Thoracic aorta (tissue), 2 donors: ENCODE data around the gene CYP2C19. TPM values are rescaled to one million over a fixed set of nuclear protein-coding genes. Genes with fewer than 3 reads are reported as not detected.

Experiments
- ATAC-seq: fragments of 150-250 bp; one replicate; pipeline ENCODE4 v1.8.0; 2017; ENCODE audit warnings: low read depth; ENCODE audit not compliant: insufficient number of reproducible peaks, low FRiP score
- DNase-seq: peaks from one replicate; pipeline ENCODE4 v3.0.0-alpha.2; 2020; ENCODE audit warnings: low spot score
- H3K27ac ChIP-seq, 2 donors: fragments of 200-600 bp; sonication (generic); 1 replicate in 1 of 2; 2 replicates in 1 of 2; pipeline ENCODE4 v1.5.1; 2016; ENCODE audit warnings: mild to moderate bottlenecking in 2 of 2, moderate library complexity in 2 of 2
- H3K27me3 ChIP-seq: fragments of 200-600 bp; sonication (generic); replicated peaks from 2 replicates; pipeline ENCODE4 v1.6.0; 2016; ENCODE audit warnings: mild to moderate bottlenecking; ENCODE audit not compliant: insufficient read depth
- H3K36me3 ChIP-seq: fragments of 200-600 bp; sonication (generic); one replicate; pipeline ENCODE4 v1.5.1; 2016
- H3K4me1 ChIP-seq, 2 donors: fragments of 200-600 bp; sonication (generic); 1 replicate in 1 of 2; 2 replicates in 1 of 2; pipeline versions ENCODE4 v1.5.1 to v1.6.0; 2016; ENCODE audit warnings: low read depth in 2 of 2, mild to moderate bottlenecking in 1 of 2; ENCODE audit not compliant: control insufficient read depth in 1 of 2
- H3K4me3 ChIP-seq: fragments of 200-600 bp; sonication (generic); 2 replicates; pipeline ENCODE4 v1.5.1; 2016; ENCODE audit warnings: mild to moderate bottlenecking
- H3K9me3 ChIP-seq: fragments of 200-600 bp; sonication (generic); 2 replicates; pipeline ENCODE4 v1.5.1; 2016
- CTCF ChIP-seq: fragments of 200-600 bp; sonication (generic); IDR thresholded peaks from one replicate; pipeline ENCODE4 v1.5.1; 2019; ENCODE audit warnings: antibody characterized with exemption
- total RNA-seq, 2 donors: library from RNA; depleted of rRNA; stranded (reverse); fragments of >200 nt; gene quantifications; one replicate each; pipeline versions ENCODE4 v1.1.0 to v1.2.3, GENCODE V29; 2016

CYP2C19 gene
- total RNA-seq, 2 donors from 2014 or later, result not detected

DNA sequence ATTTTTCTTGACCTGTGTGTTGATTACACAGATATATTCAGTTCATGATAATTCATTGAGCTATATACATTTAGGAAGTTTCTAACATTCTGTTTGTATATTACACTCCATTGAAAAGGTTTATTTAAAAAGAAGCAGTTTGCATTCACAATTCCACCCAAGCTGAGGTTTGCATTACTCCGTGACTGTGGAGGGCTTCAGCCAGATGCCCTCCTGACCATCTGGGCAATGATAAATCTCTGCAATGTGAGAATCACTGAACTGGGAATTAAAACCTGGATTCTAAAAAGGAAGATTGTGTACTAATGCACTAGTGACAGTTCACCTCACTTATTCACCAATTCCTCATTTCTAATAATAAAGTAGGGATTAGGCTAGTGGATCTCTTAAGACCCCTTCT, 139.6 kb downstream of the CYP2C19 start:
- Histone ChIP-seq H3K9me3 (peaks cover 2% of the 10 kb centered on the region), H3K27me3 (no peaks in the 10 kb centered on the region), H3K27ac (no peak overlapping the region), H3K36me3 (no peaks in the 10 kb centered on the region), H3K4me1 (no peaks in the 10 kb centered on the region), H3K4me3 (no peak overlapping the region)
- no peak for DNase-seq
- no peak for ATAC-seq
- TF ChIP-seq CTCF, result no peak

DNA sequence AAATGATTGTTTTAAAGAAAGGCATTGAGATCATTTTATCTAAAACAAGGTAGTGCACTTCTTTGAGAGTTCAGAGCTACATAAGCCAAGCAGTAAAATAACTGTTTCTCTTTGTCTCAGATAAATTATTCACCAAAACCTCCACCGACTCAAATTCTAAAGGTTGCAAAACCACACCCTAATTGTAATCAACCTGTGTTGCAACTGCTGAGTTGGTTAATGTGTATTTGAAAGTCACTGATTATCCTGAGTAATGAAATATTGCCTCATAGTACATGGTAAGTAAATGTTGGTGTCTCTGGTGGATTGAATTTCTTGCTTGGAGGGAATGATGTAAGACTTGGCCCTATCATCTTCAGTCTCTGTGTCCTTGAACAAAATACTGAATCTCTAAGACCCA, 140.1 kb downstream of the CYP2C19 start:
- Histone ChIP-seq H3K4me1 (no peaks in the 10 kb centered on the region), H3K4me3 (no peak overlapping the region), H3K27ac (no peak overlapping the region), H3K9me3 (peaks cover 6% of the 10 kb centered on the region), H3K27me3 (no peaks in the 10 kb centered on the region), H3K36me3 (no peaks in the 10 kb centered on the region)
- no peak for ATAC-seq
- no peak for TF ChIP-seq CTCF
- no peak for DNase-seq

Other genes starting within 250 kb of the CYP2C19 start
- 1 to 10 TPM; 3.5 to 4.9 TPM for gene HELLS, start 216.9 kb upstream of the CYP2C19 start, total RNA-seq
- gene CYP2C18, start 79.0 kb upstream of the CYP2C19 start, total RNA-seq, result not detected
- 1 to 10 TPM in 1 of 2 donors, not detected in 1; 4.2 TPM for gene CYP2C9, start 176.0 kb downstream of the CYP2C19 start, total RNA-seq